ENCODE data around the gene FADS2. TPM values are rescaled to one million over a fixed set of nuclear protein-coding genes. Genes with fewer than 3 reads are reported as not detected.

FADS2 gene
- total RNA-seq, 4 donors from 2014 or later, result 17.6 to 40.0 (median 33.4) TPM

DNA sequence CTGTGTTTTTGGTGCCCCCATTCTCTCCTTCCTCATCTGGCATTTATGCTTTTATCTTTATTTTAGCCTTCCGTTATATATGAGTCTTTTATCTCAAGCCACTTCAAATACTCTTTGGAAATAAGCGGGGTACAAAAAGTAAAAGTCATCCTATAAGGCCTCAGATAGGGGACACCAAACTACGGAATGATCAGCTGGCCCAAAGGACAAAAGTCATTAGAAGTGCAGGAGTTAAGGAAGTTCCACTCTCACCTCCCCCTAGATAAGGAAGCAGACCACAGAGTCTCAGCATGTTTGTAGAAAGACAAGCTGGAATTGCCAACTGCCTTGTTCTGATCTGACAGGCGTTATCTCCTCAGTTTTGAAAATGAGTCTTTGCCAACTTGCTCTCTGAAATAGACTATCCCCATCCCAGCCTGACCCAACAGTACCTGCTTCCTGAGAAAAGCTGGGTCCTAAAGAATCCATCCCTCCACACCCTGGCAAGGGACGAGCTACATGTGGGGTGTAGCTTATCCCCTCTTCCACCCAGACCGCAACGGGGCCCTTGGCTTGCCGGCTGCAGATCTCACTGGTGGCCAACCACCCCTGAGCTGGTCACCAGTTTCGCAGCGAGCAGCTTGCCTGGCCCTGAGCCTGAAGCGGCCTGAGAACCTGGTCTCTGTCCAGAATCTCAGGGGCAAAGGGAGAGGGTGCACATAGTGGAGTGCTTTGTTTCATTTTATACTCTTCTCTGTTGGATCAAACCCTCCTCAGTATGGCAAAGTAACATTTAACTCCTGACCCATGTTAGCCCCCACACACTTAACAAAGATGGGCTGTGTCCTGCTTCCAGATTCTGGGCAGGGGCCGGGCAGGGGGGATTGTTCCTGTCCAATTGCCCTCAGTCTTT lies 13.8 kb downstream of the FADS2 start:
- ATAC-seq, result no peak
- no peaks in the 10 kb centered on the region for H3K9me3 ChIP-seq
- H3K4me1 ChIP-seq, result no peaks in the 10 kb centered on the region
- H3K27me3 ChIP-seq, result no peaks in the 10 kb centered on the region
- no peak for TF ChIP-seq POLR2AphosphoS5 (IDR thresholded peaks at IDR 0.05)
- no peak for TF ChIP-seq POLR2A (IDR thresholded peaks at IDR 0.05)
- TF ChIP-seq EP300 (IDR thresholded peaks at IDR 0.05), result no peak
- TF ChIP-seq, protein P1, sequence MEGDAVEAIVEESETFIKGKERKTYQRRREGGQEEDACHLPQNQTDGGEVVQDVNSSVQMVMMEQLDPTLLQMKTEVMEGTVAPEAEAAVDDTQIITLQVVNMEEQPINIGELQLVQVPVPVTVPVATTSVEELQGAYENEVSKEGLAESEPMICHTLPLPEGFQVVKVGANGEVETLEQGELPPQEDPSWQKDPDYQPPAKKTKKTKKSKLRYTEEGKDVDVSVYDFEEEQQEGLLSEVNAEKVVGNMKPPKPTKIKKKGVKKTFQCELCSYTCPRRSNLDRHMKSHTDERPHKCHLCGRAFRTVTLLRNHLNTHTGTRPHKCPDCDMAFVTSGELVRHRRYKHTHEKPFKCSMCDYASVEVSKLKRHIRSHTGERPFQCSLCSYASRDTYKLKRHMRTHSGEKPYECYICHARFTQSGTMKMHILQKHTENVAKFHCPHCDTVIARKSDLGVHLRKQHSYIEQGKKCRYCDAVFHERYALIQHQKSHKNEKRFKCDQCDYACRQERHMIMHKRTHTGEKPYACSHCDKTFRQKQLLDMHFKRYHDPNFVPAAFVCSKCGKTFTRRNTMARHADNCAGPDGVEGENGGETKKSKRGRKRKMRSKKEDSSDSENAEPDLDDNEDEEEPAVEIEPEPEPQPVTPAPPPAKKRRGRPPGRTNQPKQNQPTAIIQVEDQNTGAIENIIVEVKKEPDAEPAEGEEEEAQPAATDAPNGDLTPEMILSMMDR (IDR thresholded peaks at IDR 0.05), result no peak
- no peak overlapping the region for H3K27ac ChIP-seq
- 89 to 95% methylated on average over 2 to 3 of the region's 12 CpGs for WGBS, 2 donors (ENCODE audit: low coverage in 1 of 2)
- H3K4me3 ChIP-seq, result no peak overlapping the region
- peaks cover 0 to 92% of the 10 kb centered on the region in 2 donors for H3K36me3 ChIP-seq

DNA sequence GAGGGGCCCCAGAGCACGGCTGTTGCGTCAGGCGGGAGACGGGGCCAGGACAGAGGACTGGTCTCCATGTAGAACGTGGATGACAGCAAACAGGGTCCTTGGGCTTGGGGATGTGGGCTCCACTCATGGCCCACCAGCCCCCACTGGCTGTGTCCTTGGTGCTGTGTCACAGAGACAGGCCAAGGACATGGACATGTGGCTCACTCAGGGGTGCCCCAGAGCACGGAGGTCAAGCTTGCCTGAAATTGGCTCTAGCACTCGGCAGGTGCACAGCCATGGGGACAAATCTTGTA lies 14.4 kb downstream of the FADS2 start:
- peaks cover 0 to 96% of the 10 kb centered on the region in 2 donors for H3K36me3 ChIP-seq
- H3K27ac ChIP-seq, result no peak overlapping the region
- H3K4me3 ChIP-seq, result no peak overlapping the region
- WGBS, 2 donors (ENCODE audit: low coverage in 1 of 2), result no CpG with 5 or more reads among the region's 7 CpGs
- ATAC-seq, result no peak
- TF ChIP-seq, protein P1 (IDR thresholded peaks at IDR 0.05), result no peak
- TF ChIP-seq POLR2A (IDR thresholded peaks at IDR 0.05) (no peak), POLR2AphosphoS5 (IDR thresholded peaks at IDR 0.05) (no peak), EP300 (IDR thresholded peaks at IDR 0.05) (no peak)
- H3K9me3 ChIP-seq, result no peaks in the 10 kb centered on the region
- H3K4me1 ChIP-seq, result no peaks in the 10 kb centered on the region
- no peaks in the 10 kb centered on the region for H3K27me3 ChIP-seq

DNA sequence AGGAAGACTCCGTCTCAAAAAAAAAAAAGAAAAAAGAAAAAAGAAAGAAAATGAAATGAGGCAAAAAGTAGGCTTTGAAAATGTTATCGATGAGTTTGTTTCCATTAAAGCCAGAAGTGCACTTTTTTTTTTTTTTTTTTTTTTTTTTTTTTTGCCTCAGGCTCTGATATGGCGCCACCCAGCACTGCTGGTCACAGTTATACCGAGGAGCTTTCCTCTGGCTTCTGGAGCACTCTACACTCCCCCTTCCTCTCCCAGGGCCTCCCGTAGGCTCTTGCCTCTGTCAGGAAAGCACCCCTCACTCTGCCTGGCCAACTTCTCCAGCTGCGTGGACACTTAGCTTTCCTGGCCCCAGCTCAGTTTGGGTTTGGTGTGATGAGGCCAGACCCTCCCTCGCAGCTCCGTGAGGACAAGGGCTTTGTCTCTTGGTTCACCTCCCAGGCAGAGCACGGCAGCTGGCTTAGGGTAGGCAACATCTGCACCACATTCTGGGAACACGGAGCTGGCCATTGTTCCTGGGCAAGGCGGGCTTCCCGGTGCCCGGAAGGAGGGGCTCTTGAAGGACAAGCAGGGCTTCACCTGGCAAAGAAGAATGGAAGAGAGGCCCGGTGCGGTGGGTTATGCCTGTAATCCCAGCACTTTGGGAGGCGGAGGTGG lies 16.9 kb downstream of the FADS2 start:
- no peak overlapping the region for H3K27ac ChIP-seq
- H3K9me3 ChIP-seq, result no peaks in the 10 kb centered on the region
- no peaks in the 10 kb centered on the region for H3K4me1 ChIP-seq
- TF ChIP-seq, protein P1 (IDR thresholded peaks at IDR 0.05), result no peak
- no peak for TF ChIP-seq POLR2A (IDR thresholded peaks at IDR 0.05)
- no peak for TF ChIP-seq EP300 (IDR thresholded peaks at IDR 0.05)
- TF ChIP-seq POLR2AphosphoS5 (IDR thresholded peaks at IDR 0.05), result no peak
- peaks cover 0 to 96% of the 10 kb centered on the region in 2 donors for H3K36me3 ChIP-seq
- no peaks in the 10 kb centered on the region for H3K27me3 ChIP-seq
- no peak for ATAC-seq
- no peak overlapping the region for H3K4me3 ChIP-seq
- WGBS, 2 donors (ENCODE audit: low coverage in 1 of 2), result 59 to 70% methylated on average over 3 to 7 of the region's 16 CpGs

DNA sequence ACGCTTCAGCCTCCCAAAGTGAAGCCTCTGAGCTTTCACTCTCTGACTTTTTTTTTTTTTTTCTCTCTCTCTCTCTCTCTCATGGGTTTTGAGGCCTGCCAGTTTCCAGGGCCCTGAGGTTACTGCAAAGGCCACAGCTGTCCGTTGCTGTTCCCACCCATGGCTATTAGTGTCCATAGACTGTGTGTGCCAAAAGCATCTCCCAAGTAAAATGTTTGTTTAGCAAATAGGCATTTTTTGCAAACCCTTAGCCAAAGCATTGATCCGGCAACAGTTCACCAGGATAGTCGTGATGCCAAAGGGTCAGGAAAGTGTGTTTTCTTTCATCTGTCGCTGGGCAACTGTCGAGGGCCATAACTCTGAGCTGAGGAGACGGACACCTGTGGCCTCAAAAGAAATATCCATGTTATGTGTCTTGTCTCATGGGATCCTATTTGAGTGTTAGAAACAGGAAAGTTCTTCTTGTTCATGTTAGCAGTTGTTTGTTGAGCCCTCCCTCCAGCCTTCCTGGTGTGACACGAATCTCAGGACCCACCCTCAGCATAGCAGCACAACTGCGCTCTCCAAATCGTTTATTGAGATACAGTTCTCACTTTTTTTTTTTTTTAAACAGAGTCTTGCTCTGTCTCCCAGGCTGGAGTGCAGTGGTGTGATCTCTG lies 18.4 kb downstream of the FADS2 start:
- ATAC-seq, result no peak
- WGBS, 2 donors (ENCODE audit: low coverage in 1 of 2), result 54 to 74% methylated on average over 5 to 9 of the region's 10 CpGs
- H3K4me1 ChIP-seq, result peaks cover 0 to 3% (median 0%) of the 10 kb centered on the region in 3 donors
- no peaks in the 10 kb centered on the region for H3K27me3 ChIP-seq
- peaks cover 0 to 96% of the 10 kb centered on the region in 2 donors for H3K36me3 ChIP-seq
- no peaks in the 10 kb centered on the region for H3K9me3 ChIP-seq
- TF ChIP-seq POLR2A (IDR thresholded peaks at IDR 0.05) (no peak), POLR2AphosphoS5 (IDR thresholded peaks at IDR 0.05) (no peak), EP300 (IDR thresholded peaks at IDR 0.05) (no peak)
- TF ChIP-seq, protein P1 (IDR thresholded peaks at IDR 0.05), result no peak
- H3K27ac ChIP-seq, result no peak overlapping the region
- no peak overlapping the region for H3K4me3 ChIP-seq
